ENCODE results near the gene LDHA.
"Not testable (repeated sequence)": the region's sequence is repeated elsewhere in the genome, so short reads cannot be mapped to it uniquely, and the experiment has no call there.

The LDHA gene

GRCh38 chr11:18394928-18395734 lies 768 bp downstream of the LDHA start:
- peak; percentile 78 for DNase-seq

GRCh38 chr11:18395735-18396504 lies 1.6 kb downstream of the LDHA start:
- peak; percentile 98 for DNase-seq

- DNase-seq, result no peak
Measured at GRCh38 chr11:18397921-18398320, 3.6 kb downstream of the LDHA start.

DNA sequence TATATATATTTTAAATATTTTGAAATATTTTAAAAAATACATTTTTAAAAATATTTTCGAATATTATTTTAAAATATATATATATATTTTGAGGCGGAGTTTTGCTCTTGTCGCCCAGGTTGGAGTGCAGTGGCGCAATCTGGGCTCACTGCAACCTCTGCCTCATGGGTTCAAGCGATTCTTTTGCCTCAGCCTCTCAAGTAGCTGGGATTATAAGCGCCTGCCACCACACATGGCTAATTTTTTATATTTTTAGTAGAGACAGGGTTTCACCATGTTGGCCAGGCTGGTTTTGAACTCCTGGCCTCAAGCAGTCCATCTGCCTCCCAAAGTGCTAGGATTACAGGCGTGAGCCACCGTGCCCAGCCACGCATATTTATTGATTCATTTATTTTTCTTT lies 6.7 kb downstream of the LDHA start:
- not testable (repeated sequence) for DNase-seq

DNA sequence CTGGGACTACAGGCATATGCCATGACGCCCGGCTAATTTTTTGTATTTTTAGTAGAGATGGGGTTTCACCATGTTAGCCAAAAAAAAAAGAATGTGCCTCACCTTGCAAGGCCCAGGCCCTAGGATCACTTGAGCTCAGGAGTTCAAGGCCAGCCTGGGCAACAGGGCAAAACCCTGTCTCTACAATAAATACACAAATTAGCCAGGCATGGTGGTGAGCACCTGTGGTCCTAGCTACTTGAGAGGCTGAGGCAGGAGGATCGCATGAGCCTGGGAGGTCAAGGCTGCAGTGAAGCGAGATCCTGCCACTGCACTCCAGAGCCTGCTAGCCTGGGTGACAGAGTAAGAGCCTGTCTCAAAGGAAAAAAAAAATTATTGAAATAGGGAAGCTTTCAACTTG lies 9.7 kb downstream of the LDHA start:
- peak; percentile 48 for DNase-seq

DNA sequence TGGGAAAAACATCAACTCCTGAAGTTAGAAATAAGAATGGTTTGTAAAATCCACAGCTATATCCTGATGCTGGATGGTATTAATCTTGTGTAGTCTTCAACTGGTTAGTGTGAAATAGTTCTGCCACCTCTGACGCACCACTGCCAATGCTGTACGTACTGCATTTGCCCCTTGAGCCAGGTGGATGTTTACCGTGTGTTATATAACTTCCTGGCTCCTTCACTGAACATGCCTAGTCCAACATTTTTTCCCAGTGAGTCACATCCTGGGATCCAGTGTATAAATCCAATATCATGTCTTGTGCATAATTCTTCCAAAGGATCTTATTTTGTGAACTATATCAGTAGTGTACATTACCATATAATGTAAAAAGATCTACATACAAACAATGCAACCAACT lies 13.0 kb downstream of the LDHA start:
- peak; percentile 13 for DNase-seq

DNA sequence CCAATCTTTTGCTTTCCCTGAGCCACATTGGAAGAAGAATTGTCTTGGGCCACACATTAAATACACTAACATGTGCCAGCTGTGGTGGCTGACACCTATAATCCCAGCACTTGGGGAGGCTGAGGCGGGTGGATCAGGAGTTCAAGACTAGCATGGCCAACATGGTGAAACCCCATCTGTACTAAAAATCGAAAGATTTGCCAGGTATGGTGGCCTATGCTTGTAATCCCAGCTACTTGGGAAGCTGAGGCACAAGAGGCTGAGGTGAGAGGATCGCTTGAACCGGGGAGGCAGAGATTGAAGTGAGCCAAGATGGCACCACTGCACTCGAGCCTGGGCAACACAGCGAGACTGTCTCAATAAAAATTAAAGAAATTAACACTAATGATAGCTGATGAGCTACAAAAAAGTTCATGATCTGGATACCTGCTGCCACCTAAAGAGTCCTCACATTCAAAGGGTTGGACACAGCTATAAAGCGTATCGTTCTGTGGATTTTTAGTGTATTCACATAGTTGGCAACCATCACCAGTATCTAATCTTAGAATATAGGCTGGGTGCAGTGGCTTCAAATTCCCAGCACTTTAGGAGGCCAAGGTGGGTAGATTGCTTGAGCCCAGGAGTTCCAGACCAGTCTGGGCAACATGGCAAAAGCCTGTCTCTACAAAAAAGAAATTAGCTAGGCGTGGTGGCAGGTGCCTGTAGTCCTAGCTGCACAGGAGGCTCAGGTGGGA lies 14.4 kb downstream of the LDHA start:
- no peak for DNase-seq

DNA sequence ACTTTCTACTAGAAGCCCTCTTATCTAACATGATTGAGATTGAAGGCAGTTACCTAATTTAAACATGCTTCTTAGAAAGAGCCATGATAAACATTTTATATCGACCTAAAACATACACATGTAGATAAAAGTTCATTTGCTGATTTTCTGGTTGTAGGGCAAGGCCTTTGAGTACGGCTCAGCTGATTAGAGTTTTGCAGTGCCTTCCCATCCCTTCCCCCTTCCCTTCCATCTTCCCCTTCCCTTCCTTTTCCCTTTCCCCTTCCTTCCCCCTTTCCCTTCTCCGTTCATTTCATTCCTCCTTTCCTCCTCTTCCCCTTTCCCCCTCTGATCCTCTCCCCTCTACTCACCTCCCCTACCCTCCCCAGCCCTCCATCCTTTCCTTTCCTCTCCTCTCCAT lies 22.1 kb downstream of the LDHA start:
- DNase-seq, result no peak

- DNase-seq, result no peak
Measured at GRCh38 chr11:18419040-18419439, 24.7 kb downstream of the LDHA start.

- no peak for DNase-seq
Measured at GRCh38 chr11:18420067-18420466, 25.7 kb downstream of the LDHA start.

GRCh38 chr11:18427240-18427639 lies 32.9 kb downstream of the LDHA start:
- no peak for DNase-seq

DNA sequence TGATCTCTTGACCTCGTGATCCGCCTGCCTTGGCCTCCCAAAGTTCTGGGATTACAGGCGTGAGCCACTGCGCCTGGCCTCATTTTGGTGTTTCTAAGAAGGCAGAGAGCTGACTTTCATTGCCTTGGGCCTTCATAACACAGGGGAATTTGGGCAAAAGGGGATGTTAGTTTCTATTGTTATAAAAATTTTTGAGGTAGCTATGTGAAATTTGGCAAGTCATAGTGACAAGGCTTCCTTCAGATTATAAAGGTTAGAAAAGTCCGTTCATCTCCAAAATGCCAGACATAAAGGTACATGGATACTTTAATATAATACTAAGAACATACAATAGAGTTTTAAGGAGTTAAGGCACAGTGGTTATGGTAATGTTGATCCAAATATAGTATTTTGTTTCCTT lies 35.0 kb downstream of the LDHA start:
- no peak for DNase-seq

DNA sequence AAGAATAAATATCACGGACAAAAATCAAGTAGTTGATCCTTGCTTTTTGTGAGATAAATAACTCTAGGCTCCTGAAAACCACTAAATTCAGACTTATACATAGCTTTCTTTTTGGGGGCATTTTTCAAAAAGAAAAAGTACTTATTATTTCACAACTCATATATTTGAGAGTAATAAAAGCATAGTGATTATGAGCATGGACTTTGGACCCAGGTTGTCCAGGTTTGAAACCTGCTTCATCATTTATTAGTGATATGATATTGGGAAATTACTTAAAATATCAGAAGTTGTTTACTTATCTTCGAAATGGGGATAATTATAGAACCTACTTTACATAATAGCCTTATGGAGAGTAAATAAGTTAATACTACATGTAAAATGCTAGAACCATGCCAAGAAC lies 44.3 kb downstream of the LDHA start:
- DNase-seq, result no peak

DNA sequence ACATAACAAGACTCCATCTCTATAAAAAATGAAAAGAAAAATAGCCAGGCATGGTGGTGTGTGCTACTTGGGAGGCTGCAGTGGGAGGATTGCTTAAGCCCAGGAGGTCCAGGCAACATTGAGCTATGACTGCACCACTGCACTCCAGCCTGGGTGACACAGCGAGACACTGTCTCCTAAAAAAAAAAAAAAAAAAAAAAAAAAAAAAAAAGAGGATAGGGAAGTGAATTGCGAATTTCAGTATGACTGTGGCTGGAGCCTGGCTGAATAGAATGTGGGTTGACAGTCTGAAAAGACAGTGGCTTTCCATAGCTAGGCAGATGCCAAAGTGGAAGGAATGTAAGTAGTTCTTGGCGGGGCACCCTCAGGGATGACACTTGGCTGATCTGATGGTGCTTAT lies 54.9 kb downstream of the LDHA start:
- no peak for DNase-seq

GRCh38 chr11:18452927-18453326 lies 58.6 kb downstream of the LDHA start:
- no peak for DNase-seq

DNA sequence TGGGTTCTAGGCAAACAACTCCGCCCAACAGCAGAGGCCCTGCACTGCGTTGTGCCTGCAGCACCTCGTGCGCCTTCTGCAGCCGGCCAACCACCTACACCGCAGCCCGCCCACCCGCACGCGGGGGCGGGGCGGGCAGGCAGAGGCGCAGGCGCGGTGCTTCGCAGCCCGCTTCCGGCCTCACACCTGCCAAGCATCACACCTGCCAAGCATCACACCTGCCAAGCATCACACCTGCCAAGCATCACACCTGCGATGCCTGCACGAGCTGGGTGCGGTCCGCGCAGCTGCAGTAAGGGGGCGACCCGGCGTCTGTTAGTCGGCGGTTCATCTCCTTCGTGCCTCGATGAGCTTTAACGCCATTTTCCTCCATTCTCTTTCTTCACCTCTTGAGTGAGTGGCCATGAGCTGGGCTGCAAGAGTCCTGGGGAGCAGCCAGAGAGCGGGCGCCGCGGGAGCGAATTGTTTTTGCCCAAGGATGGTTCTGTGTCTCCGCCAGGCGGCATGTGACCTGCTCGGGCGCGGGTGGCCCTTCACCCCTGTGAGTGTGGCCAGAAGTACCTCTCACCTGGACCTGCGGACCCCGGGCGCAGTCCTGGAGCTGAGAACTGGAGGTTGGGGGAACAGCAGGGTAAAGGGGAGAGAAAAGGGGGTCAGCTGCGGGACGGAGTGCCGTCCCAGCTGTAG lies 61.5 kb downstream of the LDHA start, which contains the start of gene LDHAL6A:
Gene LDHAL6A (plus strand): TSS at position 171 of the 687 bp plus-strand sequence. CDS start 825 bp downstream, outside the sequence.
- no peak for DNase-seq

DNA sequence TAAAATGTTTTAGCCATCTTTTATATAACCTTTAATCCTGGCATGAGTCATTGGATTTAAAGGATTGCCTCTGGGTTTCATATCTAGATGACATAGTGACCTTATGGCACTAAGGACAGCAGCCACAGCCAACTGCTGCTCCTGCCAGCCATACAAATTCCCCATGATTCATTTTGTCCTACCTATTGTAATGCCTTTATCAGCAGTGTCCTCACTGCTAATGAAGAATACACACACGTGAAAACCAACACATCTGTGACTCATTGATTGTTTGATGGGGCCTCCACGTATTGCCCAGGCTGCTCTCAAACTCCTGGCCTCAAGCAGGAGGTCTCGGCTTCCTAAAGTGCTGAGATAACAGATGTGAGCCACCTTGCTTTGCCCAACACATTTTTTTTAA lies 63.1 kb downstream of the LDHA start:
- DNase-seq, result no peak

Measured in activated CD8-positive, alpha-beta memory T cell treated with anti-CD3 and anti-CD28 coated beads for 24 hours (primary cell).